ENCODE measurements around the gene CNN3. TPM values are rescaled to one million over a fixed set of nuclear protein-coding genes. Genes with fewer than 3 reads are reported as not detected.

CNN3 gene
- polyA plus RNA-seq, 1 of the 3 experiments (the other 2 are of a cell fraction): 204 TPM

DNA sequence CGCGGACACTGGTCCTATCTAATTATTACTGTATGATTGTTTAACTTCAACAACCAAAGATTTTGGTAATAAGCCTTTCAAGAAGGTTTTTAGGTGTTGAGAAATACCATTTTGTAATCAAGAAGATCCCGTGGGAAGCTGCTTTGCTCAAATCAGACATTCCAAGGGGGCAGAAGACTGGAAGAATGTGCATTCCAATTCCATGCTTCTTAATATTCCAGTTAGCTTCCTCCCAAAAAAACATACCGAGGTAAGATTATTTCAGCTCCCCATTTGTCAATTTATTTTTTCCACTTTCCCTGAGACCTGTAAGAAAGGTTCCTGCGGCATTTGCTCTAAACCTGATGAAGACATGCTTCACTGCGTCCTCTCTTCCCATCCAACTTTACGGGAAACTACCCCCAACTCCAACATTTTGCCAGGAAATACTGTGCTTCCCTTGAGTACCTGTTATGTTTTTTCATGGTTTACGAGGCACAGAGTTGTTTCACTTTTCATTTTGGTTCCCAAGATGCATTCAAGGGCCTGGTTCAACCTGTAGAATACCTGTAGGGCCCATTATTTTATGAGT is 4.1 kb downstream of the CNN3 start:
- WGBS (ENCODE audit: low lambda C conversion rate): 84% methylated on average over 8 of the region's 8 CpGs
- POLR2A ChIA-PET: interaction anchor here (0.6 to 0.7 kb wide), 2 partner anchors 42 to 55 kb away, joined by 3 read pairs; no protein-coding TSS in a partner anchor

DNA sequence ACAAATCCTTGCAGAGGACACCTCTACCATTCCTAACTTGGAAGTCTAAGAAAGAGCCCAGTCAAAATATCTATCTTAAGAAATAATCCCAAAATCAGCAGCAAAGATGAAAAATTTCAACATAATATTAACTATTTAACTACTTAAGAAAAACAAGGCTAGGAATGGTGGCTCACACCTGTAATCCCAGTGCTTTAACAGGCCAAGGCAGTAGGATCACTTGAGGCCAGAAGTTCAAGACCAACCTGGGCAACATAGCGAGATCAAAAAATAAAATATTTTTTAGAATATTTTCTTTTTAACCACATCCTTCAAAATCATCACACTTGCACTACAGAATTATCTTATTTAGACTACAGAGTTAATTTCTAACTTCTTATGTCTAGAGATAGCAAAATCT is 4.9 kb downstream of the CNN3 start:
- no peaks in the 10 kb centered on the region for H3K27me3 ChIP-seq (ENCODE audit: insufficient read depth)
- no peaks in the 10 kb centered on the region; the same call in 1 of the 2 replicates for H3K9me2 ChIP-seq
- peak overlapping the region; percentile 23 to 98 for H3K27ac ChIP-seq (ENCODE audit: low read depth in 2 of 2, low read length in 1 of 2)
- peaks cover 85% of the 10 kb centered on the region for H4K20me1 ChIP-seq (ENCODE audit: insufficient read depth)
- TF ChIP-seq ELF1 (IDR thresholded peaks at IDR 0.05) (no peak), ZBTB33 (IDR thresholded peaks at IDR 0.05; ENCODE audit: borderline replicate concordance, low read depth) (no peak), EP300 (IDR thresholded peaks at IDR 0.05; ENCODE audit: borderline replicate concordance in 1 of 2, low read depth in 1 of 2, low read length in 1 of 2) (no peak), NRF1 (IDR thresholded peaks at IDR 0.05; ENCODE audit: low read depth, low read length) (no peak), IRF3 (IDR thresholded peaks at IDR 0.05; ENCODE audit: low read depth, low read length) (no peak), TEAD4 (IDR thresholded peaks at IDR 0.05; ENCODE audit: borderline replicate concordance, insufficient read depth) (no peak), GABPA (IDR thresholded peaks at IDR 0.05; ENCODE audit: low read depth) (no peak), TAF1 (IDR thresholded peaks at IDR 0.05; ENCODE audit: borderline replicate concordance, low read depth, low read length) (no peak)
- H3K4me3 ChIP-seq (ENCODE audit: low read depth in 2 of 2, low read length in 1 of 2): no peak overlapping the region
- POLR2A ChIA-PET: no interaction called here
- H3K36me3 ChIP-seq (replicated peaks in 1 of 2; ENCODE audit: control insufficient read depth in 1 of 2, insufficient read depth in 2 of 2, low read length in 1 of 2): peaks cover 21 to 28% of the 10 kb centered on the region in 2 experiments
- H3K4me1 ChIP-seq (ENCODE audit: control insufficient read depth in 1 of 2, insufficient read depth in 2 of 2, low read depth in 1 of 2, low read length in 1 of 2): peaks cover 37 to 44% of the 10 kb centered on the region in 2 experiments
- DNase-seq: no peak
- H3K79me2 ChIP-seq (ENCODE audit: insufficient read depth): peaks cover 99% of the 10 kb centered on the region
- peak overlapping the region; percentile 88 for H3K4me2 ChIP-seq
- no peak overlapping the region for H3K9ac ChIP-seq
- CTCF ChIA-PET: interaction anchor here (2.1 to 4.8 kb wide), 4 partner anchors 58 to 121 kb away, joined by 6 to 24 read pairs (median 18); no protein-coding TSS in a partner anchor
- peaks cover 13% of the 10 kb centered on the region for H3F3A ChIP-seq (replicated peaks; ENCODE audit: insufficient read depth)
- no peak overlapping the region for H2AFZ ChIP-seq (ENCODE audit: low read depth)
- no peaks in the 10 kb centered on the region for H3K9me3 ChIP-seq
- 93% methylated on average over 1 of the region's 1 CpG for WGBS (ENCODE audit: low lambda C conversion rate)

More for the DNA sequence above, 4.1 kb downstream of the CNN3 start:
- TF ChIP-seq TCF12 (IDR thresholded peaks at IDR 0.05): no peak
- no peak for TF ChIP-seq FOXJ3 (CRISPR knock-in tag; IDR thresholded peaks at IDR 0.05)
- TF ChIP-seq FOSL2 (IDR thresholded peaks at IDR 0.05; ENCODE audit: borderline replicate concordance, low read depth): no peak
- TF ChIP-seq GATA2 (CRISPR knock-in tag; IDR thresholded peaks at IDR 0.05): no peak
- TF ChIP-seq MXI1 (IDR thresholded peaks at IDR 0.05; ENCODE audit: low read depth, low read length): no peak
- TF ChIP-seq JUND (IDR thresholded peaks at IDR 0.05): no peak
- TF ChIP-seq USF2 (IDR thresholded peaks at IDR 0.05; ENCODE audit: borderline replicate concordance, low read depth, low read length): no peak
- no peak for TF ChIP-seq TEAD4 (IDR thresholded peaks at IDR 0.05; ENCODE audit: borderline replicate concordance, insufficient read depth)
- TF ChIP-seq RXRA (IDR thresholded peaks at IDR 0.05; ENCODE audit: borderline replicate concordance, low read depth): no peak
- TF ChIP-seq RCOR1 (IDR thresholded peaks at IDR 0.05; ENCODE audit: low read length): no peak
- TF ChIP-seq RFX5 (IDR thresholded peaks at IDR 0.05; ENCODE audit: low read length): no peak
- TF ChIP-seq CHD2 (IDR thresholded peaks at IDR 0.05; ENCODE audit: low read length, partially characterized antibody): no peak
- no peak for TF ChIP-seq IRF3 (IDR thresholded peaks at IDR 0.05; ENCODE audit: low read depth, low read length)
- TF ChIP-seq SIN3A (IDR thresholded peaks at IDR 0.05; ENCODE audit: borderline replicate concordance, low read depth, low read length): no peak
- peaks cover 13% of the 10 kb centered on the region for H3F3A ChIP-seq (replicated peaks; ENCODE audit: insufficient read depth)
- peaks cover 90% of the 10 kb centered on the region for H3K79me2 ChIP-seq (ENCODE audit: insufficient read depth)
- peak overlapping the region; percentile 19; the same call in 1 of the 2 replicates for H3K9ac ChIP-seq
- H3K4me2 ChIP-seq: peak overlapping the region; percentile 88
- no peaks in the 10 kb centered on the region for H3K27me3 ChIP-seq (ENCODE audit: insufficient read depth)
- H3K27ac ChIP-seq (ENCODE audit: low read depth in 2 of 2, low read length in 1 of 2): peak overlapping the region; percentile 62 to 98
- peaks cover 21 to 28% of the 10 kb centered on the region in 2 experiments for H3K36me3 ChIP-seq (replicated peaks in 1 of 2; ENCODE audit: control insufficient read depth in 1 of 2, insufficient read depth in 2 of 2, low read length in 1 of 2)
- no peaks in the 10 kb centered on the region for H3K9me3 ChIP-seq
- H2AFZ ChIP-seq (ENCODE audit: low read depth): no peak overlapping the region
- no peak for DNase-seq
- H3K9me2 ChIP-seq: no peaks in the 10 kb centered on the region; the same call in 1 of the 2 replicates
- CTCF ChIA-PET: interaction anchor here (0.6 to 4.8 kb wide), 8 partner anchors 11 to 258 kb away, joined by 3 to 24 read pairs (median 6); no protein-coding TSS in a partner anchor
- H3K4me3 ChIP-seq (ENCODE audit: low read depth in 2 of 2, low read length in 1 of 2): peak overlapping the region; percentile 14 to 98; a peak in 3 of 4 replicates
- H3K4me1 ChIP-seq (ENCODE audit: control insufficient read depth in 1 of 2, insufficient read depth in 2 of 2, low read depth in 1 of 2, low read length in 1 of 2): peaks cover 41 to 49% of the 10 kb centered on the region in 2 experiments
- peaks cover 77% of the 10 kb centered on the region for H4K20me1 ChIP-seq (ENCODE audit: insufficient read depth)
